HG03469 (cell line): ENCODE results near the gene UBAC1.
"Not testable (repeated sequence)": the region's sequence is repeated elsewhere in the genome, so short reads cannot be mapped to it uniquely, and the experiment has no call there.

Experiments
- ATAC-seq: cut with Tn5 transposase; IDR thresholded peaks from one replicate; pipeline ENCODE4 v1.9.1; 2021; ENCODE audit warnings: mild to moderate bottlenecking, moderate library complexity, moderate number of reproducible peaks; ENCODE audit not compliant: unreplicated experiment

UBAC1 gene

GRCh38 chr9:135978642-135979546 is 17.7 kb upstream of the UBAC1 start:
- ATAC-seq = no peak

- ATAC-seq = no peak
Observed at GRCh38 chr9:135976944-135977343, 15.8 kb upstream of the UBAC1 start.

- ATAC-seq = no peak
Observed at GRCh38 chr9:135976531-135976930, 15.4 kb upstream of the UBAC1 start.

GRCh38 chr9:135975834-135976233 is 14.7 kb upstream of the UBAC1 start:
- no peak for ATAC-seq

GRCh38 chr9:135974220-135974573 is 13.0 kb upstream of the UBAC1 start:
- ATAC-seq = no peak

- no peak for ATAC-seq
Observed at GRCh38 chr9:135973277-135974219, 12.4 kb upstream of the UBAC1 start.

- no peak for ATAC-seq
Observed at GRCh38 chr9:135971892-135972291, 10.7 kb upstream of the UBAC1 start.

GRCh38 chr9:135971111-135971766 is 10.1 kb upstream of the UBAC1 start:
- ATAC-seq = no peak

GRCh38 chr9:135970128-135970815 is 9.1 kb upstream of the UBAC1 start:
- no peak for ATAC-seq

GRCh38 chr9:135969064-135969683 is 8.0 kb upstream of the UBAC1 start:
- ATAC-seq = no peak

GRCh38 chr9:135968601-135969000 is 7.4 kb upstream of the UBAC1 start:
- no peak for ATAC-seq

GRCh38 chr9:135968083-135968476 is 6.9 kb upstream of the UBAC1 start:
- no peak for ATAC-seq

- not testable (repeated sequence) for ATAC-seq
Observed at GRCh38 chr9:135966916-135967260, 5.7 kb upstream of the UBAC1 start.

- ATAC-seq = no peak
Observed at GRCh38 chr9:135965124-135965756, 4.1 kb upstream of the UBAC1 start.

- ATAC-seq = no peak
Observed at GRCh38 chr9:135963938-135964337, 2.8 kb upstream of the UBAC1 start.

GRCh38 chr9:135963338-135963737 is 2.2 kb upstream of the UBAC1 start:
- ATAC-seq = no peak

GRCh38 chr9:135962696-135963307 is 1.6 kb upstream of the UBAC1 start:
- ATAC-seq = no peak

- ATAC-seq = no peak
Observed at GRCh38 chr9:135961811-135962695, 880 bp upstream of the UBAC1 start.
